Tibial artery (tissue), 4 donors: Measurements from ENCODE around the gene SUFU.

ENCODE experiments used
- DNase-seq, 2 donors: peaks; one replicate each; pipeline ENCODE4 v3.0.0-alpha.2; 2019
- H3K27ac ChIP-seq, 2 donors: fragments of 200-600 bp; sonication (generic) in 1 of 2; 1 replicate in 1 of 2; 2 replicates in 1 of 2; pipeline ENCODE4 v1.5.1; 2018 to 2019; ENCODE audit warnings: mild to moderate bottlenecking in 1 of 2
- H3K27me3 ChIP-seq, 2 donors: fragments of 200-600 bp; sonication (generic) in 1 of 2; one replicate each; pipeline versions ENCODE4 v1.5.1 to v1.6.0; 2016 to 2019
- H3K36me3 ChIP-seq, 3 donors: fragments of 200-600 bp; sonication (generic) in 2 of 3; one replicate each; pipeline ENCODE4 v1.5.1; 2016 to 2019; ENCODE audit warnings: mild to moderate bottlenecking in 2 of 3
- H3K4me1 ChIP-seq, 4 donors: fragments of 200-600 bp; sonication (generic) in 2 of 4; 1 replicate in 3 of 4; 2 replicates in 1 of 4; pipeline ENCODE4 v1.5.1; 2016 to 2019
- H3K4me3 ChIP-seq, 2 donors: fragments of 200-600 bp; sonication (generic) in 1 of 2; 1 replicate in 1 of 2; 2 replicates in 1 of 2; pipeline ENCODE4 v1.5.1; 2018 to 2019; ENCODE audit warnings: mild to moderate bottlenecking in 2 of 2
- H3K9me3 ChIP-seq, 3 donors: fragments of 200-600 bp; sonication (generic) in 1 of 3; one replicate each; pipeline ENCODE4 v1.5.1; 2016 to 2019
- intact Hi-C: fragments of 100-400 bp; cut with DNase I; formaldehyde crosslinking; loops from one replicate; pipeline ENCODE4 v1.15.0; 2023; ENCODE audit warnings: low total_unique reads
- TF ChIP-seq, protein P1 (sequence below), 2 experiments: fragments of 200-600 bp in 1 of 2; fragments of 450-650 bp in 1 of 2; IDR thresholded peaks; one replicate each; pipeline ENCODE4 v1.5.1; 2017 to 2019; ENCODE audit warnings: antibody characterized with exemption in 2 of 2, mild to moderate bottlenecking in 1 of 2, moderate library complexity in 1 of 2

SUFU gene

DNA sequence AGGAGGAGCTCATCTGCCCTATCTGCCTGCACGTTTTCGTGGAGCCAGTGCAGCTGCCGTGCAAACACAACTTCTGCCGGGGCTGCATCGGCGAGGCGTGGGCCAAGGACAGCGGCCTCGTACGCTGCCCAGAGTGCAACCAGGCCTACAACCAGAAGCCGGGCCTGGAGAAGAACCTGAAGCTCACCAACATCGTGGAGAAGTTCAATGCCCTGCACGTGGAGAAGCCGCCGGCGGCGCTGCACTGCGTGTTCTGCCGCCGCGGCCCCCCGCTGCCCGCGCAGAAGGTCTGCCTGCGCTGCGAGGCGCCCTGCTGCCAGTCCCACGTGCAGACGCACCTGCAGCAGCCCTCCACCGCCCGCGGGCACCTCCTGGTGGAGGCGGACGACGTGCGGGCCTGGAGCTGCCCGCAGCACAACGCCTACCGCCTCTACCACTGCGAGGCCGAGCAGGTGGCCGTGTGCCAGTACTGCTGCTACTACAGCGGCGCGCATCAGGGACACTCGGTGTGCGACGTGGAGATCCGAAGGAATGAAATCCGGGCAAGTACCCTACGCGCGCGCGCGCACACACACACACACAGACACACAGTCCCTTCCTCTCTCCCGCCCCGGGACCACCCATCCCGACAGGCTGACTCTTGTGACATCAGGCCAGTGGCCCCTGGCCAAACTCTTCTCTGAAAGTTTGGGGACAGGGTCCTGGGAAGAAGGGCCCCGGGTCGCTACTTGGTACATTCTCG lies 141.0 kb downstream of the SUFU start:
- Histone ChIP-seq H3K4me1 (peaks cover 0 to 37% (median 34%) of the 10 kb centered on the region in 4 donors), H3K4me3 (peak overlapping the region; percentile 86 to 90), H3K27me3 (no peaks in the 10 kb centered on the region), H3K9me3 (no peaks in the 10 kb centered on the region), H3K36me3 (no peaks in the 10 kb centered on the region), H3K27ac (peak overlapping the region; percentile 97 to 99)
- TF ChIP-seq, protein P1, sequence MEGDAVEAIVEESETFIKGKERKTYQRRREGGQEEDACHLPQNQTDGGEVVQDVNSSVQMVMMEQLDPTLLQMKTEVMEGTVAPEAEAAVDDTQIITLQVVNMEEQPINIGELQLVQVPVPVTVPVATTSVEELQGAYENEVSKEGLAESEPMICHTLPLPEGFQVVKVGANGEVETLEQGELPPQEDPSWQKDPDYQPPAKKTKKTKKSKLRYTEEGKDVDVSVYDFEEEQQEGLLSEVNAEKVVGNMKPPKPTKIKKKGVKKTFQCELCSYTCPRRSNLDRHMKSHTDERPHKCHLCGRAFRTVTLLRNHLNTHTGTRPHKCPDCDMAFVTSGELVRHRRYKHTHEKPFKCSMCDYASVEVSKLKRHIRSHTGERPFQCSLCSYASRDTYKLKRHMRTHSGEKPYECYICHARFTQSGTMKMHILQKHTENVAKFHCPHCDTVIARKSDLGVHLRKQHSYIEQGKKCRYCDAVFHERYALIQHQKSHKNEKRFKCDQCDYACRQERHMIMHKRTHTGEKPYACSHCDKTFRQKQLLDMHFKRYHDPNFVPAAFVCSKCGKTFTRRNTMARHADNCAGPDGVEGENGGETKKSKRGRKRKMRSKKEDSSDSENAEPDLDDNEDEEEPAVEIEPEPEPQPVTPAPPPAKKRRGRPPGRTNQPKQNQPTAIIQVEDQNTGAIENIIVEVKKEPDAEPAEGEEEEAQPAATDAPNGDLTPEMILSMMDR (IDR thresholded peaks at IDR 0.05), result peak; percentile 59 to 60
- DNase-seq, result peak; percentile 85 to 93
- intact Hi-C loops, result loop anchor here (5.0 kb wide), 2 partner anchors 67 to 143 kb away; partner anchors contain the start of genes ACTR1A, ARL3, SFXN2 and SUFU

DNA sequence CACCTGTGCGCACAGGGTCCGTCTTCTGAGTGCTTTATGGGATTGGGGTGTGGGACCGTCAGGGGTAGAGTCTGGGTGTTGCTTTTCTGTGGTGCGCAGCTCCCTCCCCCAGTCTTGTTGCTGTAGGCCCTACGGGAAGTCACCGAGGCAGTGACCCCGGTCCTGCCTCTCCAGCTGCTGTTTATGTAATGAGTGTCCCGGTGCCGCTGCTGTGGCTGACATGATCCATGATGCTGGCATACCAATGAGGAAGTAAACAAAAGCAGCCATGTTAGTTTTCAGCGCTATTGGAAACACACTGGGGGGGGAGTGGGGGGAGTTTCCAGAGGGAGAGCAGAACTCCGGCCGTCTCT lies 141.6 kb downstream of the SUFU start:
- intact Hi-C loops, result loop anchor here (5.0 kb wide), 1 partner anchor 67 kb away; the partner anchor contains the start of genes ARL3 and SFXN2
- Histone ChIP-seq H3K9me3 (no peaks in the 10 kb centered on the region), H3K36me3 (no peaks in the 10 kb centered on the region), H3K4me1 (peaks cover 0 to 43% (median 40%) of the 10 kb centered on the region in 4 donors), H3K4me3 (peak overlapping the region; percentile 86 to 90), H3K27me3 (no peaks in the 10 kb centered on the region), H3K27ac (peak overlapping the region; percentile 97 to 99)
- TF ChIP-seq, protein P1 (IDR thresholded peaks at IDR 0.05), result no peak
- DNase-seq, result peak; percentile 87 to 88

DNA sequence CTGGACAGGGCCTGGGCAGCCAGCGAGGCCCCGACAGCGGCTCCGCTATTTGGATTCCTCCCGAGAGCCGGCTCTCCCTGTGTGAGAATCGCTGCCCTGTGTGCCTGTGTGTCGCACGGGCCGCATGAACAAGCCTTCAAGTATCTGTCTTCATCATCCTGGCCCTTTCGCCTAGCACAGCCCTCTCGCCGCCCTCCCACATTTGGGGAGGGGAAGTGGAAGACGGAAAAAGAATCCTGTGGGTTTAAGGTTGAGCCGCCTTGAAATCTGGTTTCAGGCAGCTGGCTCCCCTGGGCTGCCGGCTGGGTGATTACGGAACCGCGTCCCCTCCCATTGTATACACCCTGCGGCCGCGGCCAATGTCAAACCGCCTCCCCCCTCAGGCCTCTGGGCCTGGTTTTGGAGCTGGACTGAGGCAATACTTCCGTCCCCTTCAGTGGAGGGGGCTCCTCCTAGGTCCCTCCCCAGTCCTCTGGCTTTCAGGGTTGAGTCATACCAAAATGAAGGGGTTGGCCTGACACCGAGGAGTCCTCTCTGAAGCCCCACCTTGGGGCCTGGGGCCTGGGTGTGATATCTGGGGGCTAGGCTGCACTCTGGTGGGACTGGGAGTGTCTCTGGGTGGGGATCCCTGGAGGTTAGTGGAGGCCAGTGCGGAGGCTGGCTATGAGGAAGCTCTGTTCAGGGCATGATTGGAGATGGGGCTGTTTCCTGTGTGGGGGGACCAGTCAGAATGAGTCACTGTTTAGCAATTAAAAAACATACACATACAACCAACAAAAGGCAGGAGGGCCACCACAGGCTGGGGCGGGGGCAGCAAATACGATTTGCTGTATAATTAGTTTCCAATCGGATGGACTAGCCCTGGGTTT lies 142.2 kb downstream of the SUFU start:
- H3K27me3 ChIP-seq, result no peaks in the 10 kb centered on the region
- peaks cover 0 to 49% (median 46%) of the 10 kb centered on the region in 4 donors for H3K4me1 ChIP-seq
- TF ChIP-seq, protein P1 (IDR thresholded peaks at IDR 0.05), result peak in 1 of 2 experiments; percentile 24
- peak overlapping the region; percentile 97 to 99 for H3K27ac ChIP-seq
- intact Hi-C loops, result loop anchor here (5.0 kb wide), 1 partner anchor 66 kb away; the partner anchor contains the start of genes ARL3 and SFXN2
- peak overlapping the region; percentile 86 to 90 for H3K4me3 ChIP-seq
- no peaks in the 10 kb centered on the region for H3K9me3 ChIP-seq
- peaks cover 0 to 4% (median 3%) of the 10 kb centered on the region in 3 donors for H3K36me3 ChIP-seq
- peak; percentile 98 for DNase-seq

DNA sequence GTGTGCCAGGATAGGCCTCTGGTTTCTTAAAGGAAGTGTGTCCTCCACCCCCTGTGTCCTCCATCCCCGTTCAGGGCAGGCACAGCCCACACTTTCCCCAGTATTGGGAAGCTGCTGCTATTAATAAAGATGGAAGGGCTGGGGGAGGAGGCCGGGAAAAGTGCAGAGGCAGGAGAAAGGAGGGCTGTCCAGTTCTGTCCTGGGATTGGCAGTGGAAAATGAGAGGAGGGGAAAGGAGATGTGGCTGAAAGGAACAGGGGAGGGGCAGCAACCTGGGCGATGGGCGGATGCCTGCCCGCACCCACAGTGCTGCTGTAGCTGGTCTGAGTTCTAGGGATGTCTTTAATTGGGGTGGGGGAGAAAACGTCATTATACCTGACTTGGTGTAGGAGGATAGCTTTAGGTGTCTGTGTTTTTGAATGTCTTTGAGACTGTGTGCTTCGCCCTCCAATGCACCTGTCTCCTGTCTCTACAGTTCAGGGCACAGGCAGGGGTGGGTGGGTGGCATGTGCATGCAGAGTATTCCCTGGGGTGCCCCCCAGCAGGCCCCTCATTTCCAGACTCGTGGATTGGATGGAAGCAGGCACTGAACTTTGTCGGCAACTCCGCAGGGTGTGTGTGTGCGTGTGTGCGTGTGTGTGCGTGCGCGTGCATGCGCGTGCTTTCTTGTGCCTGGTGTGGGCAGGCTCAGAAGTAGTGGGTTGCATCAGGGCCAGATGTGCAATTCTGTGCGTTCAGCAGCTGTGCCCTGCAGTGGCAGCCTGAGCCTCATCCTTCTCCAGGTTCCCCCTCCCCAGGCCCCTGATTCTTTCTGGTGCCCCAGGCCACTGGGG lies 143.1 kb downstream of the SUFU start:
- peak; percentile 58 to 85 for DNase-seq
- Histone ChIP-seq H3K4me3 (peak overlapping the region; percentile 86 to 90), H3K4me1 (peaks cover 0 to 55% (median 52%) of the 10 kb centered on the region in 4 donors), H3K9me3 (no peaks in the 10 kb centered on the region), H3K27me3 (no peaks in the 10 kb centered on the region), H3K36me3 (peaks cover 0 to 13% (median 11%) of the 10 kb centered on the region in 3 donors), H3K27ac (peak overlapping the region; percentile 97 to 99)
- intact Hi-C loops, result loop anchor here (5.0 kb wide), 1 partner anchor 65 kb away; the partner anchor contains the start of genes ARL3 and SFXN2
- TF ChIP-seq, protein P1 (IDR thresholded peaks at IDR 0.05), result no peak
